Measurements from ENCODE around the gene COPS2. TPM values are rescaled to one million over a fixed set of nuclear protein-coding genes. Genes with fewer than 3 reads are reported as not detected.
"Not testable (repeated sequence)": the region's sequence is repeated elsewhere in the genome, so short reads cannot be mapped to it uniquely, and the experiment has no call there.

COPS2 gene
- total RNA-seq, 2 donors from 2014 or later, result 63.5 to 65.2 TPM

DNA sequence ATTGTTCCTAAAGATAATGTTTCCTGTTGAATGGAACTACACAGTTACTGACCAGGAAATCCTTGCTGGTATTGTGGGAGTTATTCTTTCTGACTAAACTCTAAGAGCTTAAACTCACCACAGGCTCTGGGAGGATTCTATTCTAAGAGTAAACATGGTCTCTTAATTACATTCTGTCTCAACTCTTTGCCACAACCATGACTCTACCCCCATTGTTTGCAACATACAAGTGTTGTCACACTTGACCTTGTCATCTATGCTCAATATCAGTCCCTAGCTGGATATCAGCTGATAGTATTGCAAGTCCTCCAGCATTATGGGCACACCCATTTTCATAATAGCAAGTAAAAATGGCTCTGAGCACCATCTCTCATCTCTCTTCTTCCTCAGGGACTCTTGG lies 79.5 kb downstream of the COPS2 start:
- no peaks in the 10 kb centered on the region for H3K9me3 Mint-ChIP-seq
- H3K36me3 Mint-ChIP-seq, result no peaks in the 10 kb centered on the region
- peaks cover 24 to 31% of the 10 kb centered on the region in 2 donors for H3K27me3 Mint-ChIP-seq
- no peaks in the 10 kb centered on the region for H3K4me1 Mint-ChIP-seq (ENCODE audit: low read depth in 2 of 2)
- no peak overlapping the region for H3K27ac Mint-ChIP-seq
- ATAC-seq (no peak), DNase-seq (ENCODE audit: low spot score) (no peak)
- no peak overlapping the region for H3K4me3 Mint-ChIP-seq

DNA sequence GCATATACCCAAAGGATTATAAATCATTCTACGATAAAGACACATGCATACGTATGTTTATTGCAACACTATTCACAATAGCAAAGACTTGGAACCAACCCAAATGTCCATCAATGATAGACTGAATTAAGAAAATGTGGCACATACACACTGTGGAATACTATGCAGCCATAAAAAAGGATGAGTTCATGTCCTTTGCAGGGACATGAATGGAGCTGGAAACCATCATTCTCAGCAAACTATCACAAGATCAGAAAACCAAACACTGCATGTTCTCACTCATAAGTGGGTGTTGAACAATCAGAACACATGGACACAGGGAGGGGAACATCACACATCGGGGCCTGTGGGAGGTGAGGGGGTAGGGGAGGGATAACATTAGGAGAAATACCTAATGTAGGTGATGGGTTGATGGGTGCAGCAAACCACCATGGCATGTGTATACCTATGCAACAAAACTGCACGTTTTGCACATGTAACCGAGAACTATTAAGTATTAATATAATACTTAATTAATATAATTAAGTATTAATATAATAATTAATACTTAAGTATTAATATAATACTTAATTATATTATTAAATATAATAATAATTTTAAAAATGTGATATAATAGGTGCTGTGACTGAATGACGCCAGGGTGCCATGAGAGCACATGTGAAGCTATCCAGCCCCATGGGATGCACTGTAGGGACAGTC lies 80.7 kb downstream of the COPS2 start:
- H3K9me3 Mint-ChIP-seq; H3K4me3 Mint-ChIP-seq; ATAC-seq; H3K4me1 Mint-ChIP-seq (ENCODE audit: low read depth in 2 of 2); H3K36me3 Mint-ChIP-seq; H3K27ac Mint-ChIP-seq; DNase-seq (ENCODE audit: low spot score): not testable (repeated sequence)
- H3K27me3 Mint-ChIP-seq, result peaks cover 31 to 35% of the 10 kb centered on the region in 2 donors

Other genes starting within 250 kb of the COPS2 start
- gene SHC4, start 191.7 kb downstream of the COPS2 start, total RNA-seq, result 1 to 10 TPM in 1 of 2 donors, under 1 TPM in 1; 0.57 to 2.8 TPM
- gene SECISBP2L, start 109.2 kb downstream of the COPS2 start, total RNA-seq, result 10 to 100 TPM; 33.9 to 39.2 TPM
- 10 to 100 TPM; 27.6 to 37.0 TPM for gene GALK2, start 14.6 kb upstream of the COPS2 start, total RNA-seq

All from natural killer cell treated with Interleukin-12 subunit alpha and Interleukin-12 subunit beta and Interleukin-15 and Interleukin-18, amount 100 ng/mL, for 72 hours (primary cell).